Skeletal muscle satellite cell (primary cell): Measurements from ENCODE around the gene SDK2.
"Not testable (repeated sequence)": the region's sequence is repeated elsewhere in the genome, so short reads cannot be mapped to it uniquely, and the experiment has no call there.

Source experiments
- H3K27me3 ChIP-seq: 2 replicates; pipeline ENCODE4 v1.7.0; 2013; ENCODE audit warnings: low read length; ENCODE audit not compliant: control insufficient read depth, insufficient read depth
- H3K36me3 ChIP-seq: 2 replicates; pipeline ENCODE4 v1.7.0; 2013; ENCODE audit warnings: mild to moderate bottlenecking, control low read depth, low read length; ENCODE audit not compliant: insufficient read depth
- H3K4me1 ChIP-seq: 2 replicates; pipeline ENCODE4 v1.7.0; 2013; ENCODE audit warnings: low read length; ENCODE audit not compliant: control insufficient read depth, insufficient read depth
- H3K4me2 ChIP-seq: 2 replicates; pipeline ENCODE4 v1.7.0; 2013; ENCODE audit warnings: mild to moderate bottlenecking, low read length
- H3K4me3 ChIP-seq: 2 replicates; pipeline ENCODE4 v1.7.0; 2013; ENCODE audit warnings: low read length
- H3K9ac ChIP-seq: 2 replicates; pipeline ENCODE4 v1.7.0; 2013; ENCODE audit warnings: mild to moderate bottlenecking, low read depth, low read length, moderate library complexity
- H3K9me3 ChIP-seq: replicated peaks from 2 replicates; pipeline ENCODE4 v1.7.0; 2013; ENCODE audit warnings: mild to moderate bottlenecking, control low read depth, low read length

The SDK2 gene

GRCh38 chr17:73380439-73381106 lies 263.7 kb downstream of the SDK2 start:
- Histone ChIP-seq H3K4me3 (no peak overlapping the region), H3K9me3 (no peaks in the 10 kb centered on the region), H3K4me2 (no peak overlapping the region), H3K36me3 (no peaks in the 10 kb centered on the region), H3K9ac (no peak overlapping the region), H3K27me3 (peaks cover 33% of the 10 kb centered on the region), H3K4me1 (no peaks in the 10 kb centered on the region)

DNA sequence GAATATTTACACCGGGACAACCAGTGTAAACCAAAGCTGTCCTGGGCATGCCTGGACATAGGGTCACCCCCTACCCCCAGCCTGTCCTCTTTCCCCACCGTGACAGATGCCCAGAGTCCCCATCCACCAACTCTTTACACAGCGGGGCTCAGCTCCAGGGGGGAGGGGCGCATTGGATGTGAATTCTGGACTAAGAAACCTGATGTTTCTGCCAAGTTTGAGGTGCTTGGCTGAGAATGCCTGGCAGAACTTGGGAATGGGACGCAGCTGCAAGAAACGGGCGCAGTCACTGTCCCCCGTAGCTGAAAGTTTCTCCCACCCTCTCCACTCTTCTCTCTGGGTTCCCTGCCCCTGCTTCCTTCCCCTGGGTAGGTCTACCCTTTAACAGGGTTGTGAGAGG lies 264.4 kb downstream of the SDK2 start:
- Histone ChIP-seq H3K4me2 (no peak overlapping the region), H3K9me3 (no peaks in the 10 kb centered on the region), H3K36me3 (no peaks in the 10 kb centered on the region), H3K4me1 (no peaks in the 10 kb centered on the region), H3K4me3 (no peak overlapping the region), H3K27me3 (peaks cover 30% of the 10 kb centered on the region), H3K9ac (no peak overlapping the region)

DNA sequence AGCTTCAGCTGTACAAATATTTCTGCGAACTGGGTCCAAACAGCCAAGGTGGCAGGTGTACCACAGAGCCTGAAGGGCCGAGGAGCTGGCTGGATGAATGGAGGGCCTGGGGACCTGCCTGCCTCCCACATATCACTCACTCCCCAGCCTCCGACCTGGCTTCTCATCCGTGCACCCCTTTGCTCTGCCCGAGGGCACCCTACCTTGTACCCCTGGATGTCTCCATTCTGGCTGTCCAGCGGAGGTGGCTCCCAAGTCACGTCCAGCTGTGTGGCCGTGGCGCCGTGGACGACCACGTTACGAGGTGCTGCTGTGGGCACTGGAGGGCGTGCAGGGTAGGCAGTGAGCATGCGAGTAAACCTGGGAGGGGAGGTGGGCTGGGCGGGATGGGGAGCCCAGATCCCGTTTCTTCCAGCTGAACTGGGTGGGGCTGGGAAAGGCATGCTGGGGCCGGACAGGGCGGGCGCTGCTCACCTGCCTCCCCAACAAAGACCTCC lies 265.2 kb downstream of the SDK2 start:
- no peaks in the 10 kb centered on the region for H3K9me3 ChIP-seq
- H3K4me1 ChIP-seq = no peaks in the 10 kb centered on the region
- no peak overlapping the region for H3K9ac ChIP-seq
- no peaks in the 10 kb centered on the region for H3K36me3 ChIP-seq
- H3K27me3 ChIP-seq = peaks cover 36% of the 10 kb centered on the region
- H3K4me2 ChIP-seq = no peak overlapping the region
- no peak overlapping the region for H3K4me3 ChIP-seq

DNA sequence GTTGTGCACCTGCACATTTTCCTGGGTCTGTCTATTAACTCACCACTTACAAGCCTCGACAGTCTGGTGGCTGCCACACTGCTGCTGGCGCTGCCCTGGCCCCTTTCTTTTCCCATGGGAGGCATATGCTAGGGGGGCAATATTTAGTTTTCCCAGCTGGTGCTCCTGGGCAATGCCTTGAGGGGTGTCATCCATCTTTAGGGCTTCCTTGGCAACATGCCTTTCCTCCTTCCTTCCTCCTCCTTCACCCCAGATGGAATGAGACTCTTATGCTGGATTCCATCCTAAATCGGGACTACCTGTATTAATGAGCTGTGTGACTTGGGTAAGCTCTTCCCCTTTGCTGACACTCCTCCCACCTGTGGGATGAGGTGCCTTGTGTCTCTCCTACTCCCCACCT lies 267.6 kb downstream of the SDK2 start:
- H3K4me1 ChIP-seq = no peaks in the 10 kb centered on the region
- no peak overlapping the region for H3K9ac ChIP-seq
- H3K27me3 ChIP-seq = peaks cover 52% of the 10 kb centered on the region
- H3K4me3 ChIP-seq = no peak overlapping the region
- H3K9me3 ChIP-seq = no peaks in the 10 kb centered on the region
- H3K4me2 ChIP-seq = no peak overlapping the region
- no peaks in the 10 kb centered on the region for H3K36me3 ChIP-seq

DNA sequence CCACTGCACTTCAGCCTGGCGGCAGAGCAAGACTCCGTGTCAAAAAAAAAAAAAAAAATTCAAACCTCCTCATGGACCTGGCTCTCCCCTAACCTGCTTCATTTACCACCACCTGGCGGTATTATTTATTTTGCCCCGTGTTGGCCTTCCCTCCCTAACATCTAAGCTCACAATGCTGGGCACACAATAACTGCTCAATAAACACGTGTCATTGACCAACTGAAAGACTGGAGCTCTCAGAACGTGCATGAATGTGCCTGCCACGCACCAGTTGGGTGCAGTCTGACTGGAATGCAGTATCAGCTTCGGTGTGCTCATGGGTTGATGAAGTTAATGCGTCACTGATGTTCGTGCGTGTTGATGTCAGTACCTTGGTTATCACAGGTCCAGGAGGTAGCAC lies 268.1 kb downstream of the SDK2 start:
- H3K9ac ChIP-seq = no peak overlapping the region
- H3K4me1 ChIP-seq = peaks cover 4% of the 10 kb centered on the region
- H3K36me3 ChIP-seq = no peaks in the 10 kb centered on the region
- H3K4me3 ChIP-seq = no peak overlapping the region
- H3K4me2 ChIP-seq = no peak overlapping the region
- H3K9me3 ChIP-seq = no peaks in the 10 kb centered on the region
- H3K27me3 ChIP-seq = peaks cover 52% of the 10 kb centered on the region

DNA sequence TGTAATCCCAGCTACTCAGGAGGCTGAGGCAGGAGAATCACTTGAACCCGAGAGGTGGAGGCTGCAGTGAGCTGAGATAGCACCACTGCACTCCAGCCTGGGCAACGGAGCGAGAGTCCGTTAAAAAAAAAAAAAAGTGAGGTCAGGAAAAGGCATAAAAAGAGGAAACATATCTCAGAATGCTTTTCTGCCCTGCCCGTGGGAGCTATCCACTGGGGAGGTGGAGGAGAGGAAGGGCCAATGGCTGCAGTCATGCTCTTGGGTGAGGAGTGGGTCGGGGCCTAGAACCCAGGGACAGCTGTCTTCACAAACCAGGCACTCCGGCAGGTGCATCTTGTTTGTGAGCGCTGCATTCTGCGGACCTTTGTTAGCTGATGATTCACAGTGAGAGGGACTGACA lies 272.4 kb downstream of the SDK2 start:
- H3K9me3 ChIP-seq = no peaks in the 10 kb centered on the region
- H3K9ac ChIP-seq = no peak overlapping the region
- peaks cover 38% of the 10 kb centered on the region for H3K27me3 ChIP-seq
- no peak overlapping the region for H3K4me2 ChIP-seq
- H3K4me3 ChIP-seq = no peak overlapping the region
- no peaks in the 10 kb centered on the region for H3K36me3 ChIP-seq
- H3K4me1 ChIP-seq = peaks cover 7% of the 10 kb centered on the region

GRCh38 chr17:73371285-73371684 lies 273.0 kb downstream of the SDK2 start:
- Histone ChIP-seq H3K36me3 (no peaks in the 10 kb centered on the region), H3K9me3 (no peaks in the 10 kb centered on the region), H3K9ac (no peak overlapping the region), H3K4me3 (no peak overlapping the region), H3K4me2 (peak overlapping the region; percentile 29), H3K27me3 (peaks cover 35% of the 10 kb centered on the region), H3K4me1 (peaks cover 8% of the 10 kb centered on the region)

DNA sequence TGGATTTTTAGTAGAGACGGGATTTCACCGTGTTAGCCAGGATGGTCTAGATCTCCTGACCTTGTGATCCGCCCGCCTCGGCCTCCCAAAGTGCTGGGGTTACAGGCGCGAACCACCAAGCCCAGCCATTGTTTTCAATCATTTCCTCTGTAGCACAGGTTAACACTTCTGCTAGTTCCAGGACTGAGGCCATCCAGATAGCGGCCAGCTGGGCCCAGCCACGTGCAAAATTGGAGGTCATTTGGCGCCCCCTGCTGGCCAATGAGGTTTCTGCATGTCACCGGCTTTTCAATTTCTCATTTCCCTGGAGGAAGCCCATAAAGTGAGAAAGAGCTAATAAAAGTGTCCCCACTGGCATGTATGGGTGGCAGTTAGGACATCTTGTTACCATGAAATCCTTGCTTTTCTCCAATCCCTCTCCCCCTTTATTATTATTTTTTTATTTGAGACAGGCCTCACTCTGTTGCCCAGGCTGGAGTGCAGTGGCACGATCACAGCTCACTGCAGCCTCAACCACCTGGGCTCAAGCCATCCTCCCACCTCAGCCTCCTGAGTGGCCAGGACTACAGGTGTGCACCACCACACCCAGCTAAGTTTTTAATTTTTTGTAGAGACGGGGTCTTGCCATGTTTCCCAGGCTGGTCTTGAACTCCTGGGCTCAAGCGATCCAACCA lies 274.3 kb downstream of the SDK2 start:
- not testable (repeated sequence) for H3K4me3 ChIP-seq, H3K36me3 ChIP-seq, H3K4me2 ChIP-seq, H3K9ac ChIP-seq, H3K9me3 ChIP-seq
- H3K27me3 ChIP-seq = peaks cover 35% of the 10 kb centered on the region
- H3K4me1 ChIP-seq = peaks cover 19% of the 10 kb centered on the region

- H3K36me3 ChIP-seq = no peaks in the 10 kb centered on the region
- peaks cover 27% of the 10 kb centered on the region for H3K27me3 ChIP-seq
- H3K9ac ChIP-seq = no peak overlapping the region
- H3K4me1 ChIP-seq = peaks cover 19% of the 10 kb centered on the region
- H3K4me2 ChIP-seq = no peak overlapping the region
- H3K4me3 ChIP-seq = no peak overlapping the region
- H3K9me3 ChIP-seq = no peaks in the 10 kb centered on the region
These were observed 275.1 kb downstream of the SDK2 start for GRCh38 chr17:73369111-73369521.

GRCh38 chr17:73368085-73368631 lies 276.1 kb downstream of the SDK2 start:
- no peak overlapping the region for H3K4me2 ChIP-seq
- no peak overlapping the region for H3K9ac ChIP-seq
- peaks cover 19% of the 10 kb centered on the region for H3K4me1 ChIP-seq
- H3K27me3 ChIP-seq = peaks cover 18% of the 10 kb centered on the region
- no peaks in the 10 kb centered on the region for H3K36me3 ChIP-seq
- no peaks in the 10 kb centered on the region for H3K9me3 ChIP-seq
- no peak overlapping the region for H3K4me3 ChIP-seq

DNA sequence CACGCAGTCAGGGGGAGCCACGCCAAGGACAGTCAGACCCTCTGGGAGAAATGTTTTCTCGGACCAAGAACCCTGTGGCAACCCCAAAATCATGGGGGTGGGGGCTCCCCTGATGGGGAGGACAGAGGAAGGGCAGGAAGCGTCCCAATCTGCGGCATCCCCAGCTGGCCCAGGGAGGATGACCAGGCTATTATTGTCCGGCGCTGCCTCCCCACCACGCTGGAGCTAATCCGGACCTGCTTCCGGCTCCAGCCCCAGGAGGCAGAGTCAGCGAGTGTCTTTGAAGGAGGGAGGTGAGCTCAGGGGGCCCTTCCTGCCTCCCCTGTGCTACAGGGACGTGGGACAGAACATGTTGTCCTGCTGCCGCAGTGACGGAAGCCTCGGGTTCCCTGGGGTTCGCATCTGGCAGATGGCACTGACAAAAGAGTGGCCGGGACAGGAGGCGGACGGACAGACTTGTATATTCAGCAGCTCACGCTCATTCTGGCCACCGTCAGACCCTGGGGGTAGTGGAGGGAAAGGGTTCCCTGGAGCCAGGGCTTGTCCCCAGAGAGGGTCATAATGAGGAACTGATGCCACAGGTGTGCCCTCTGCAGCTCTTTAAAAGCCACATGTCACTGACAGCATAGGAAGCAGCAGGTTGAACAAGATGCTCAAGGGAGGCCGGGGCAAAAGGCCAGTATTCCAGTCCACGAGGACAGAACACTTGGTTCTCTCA lies 278.2 kb downstream of the SDK2 start:
- Histone ChIP-seq H3K9ac (no peak overlapping the region), H3K4me3 (no peak overlapping the region), H3K36me3 (no peaks in the 10 kb centered on the region), H3K4me2 (peak overlapping the region; percentile 63), H3K27me3 (peaks cover 5% of the 10 kb centered on the region), H3K9me3 (no peaks in the 10 kb centered on the region), H3K4me1 (peaks cover 15% of the 10 kb centered on the region)
